ENCODE data around the gene KRTAP13-2.

The KRTAP13-2 gene, protein sequence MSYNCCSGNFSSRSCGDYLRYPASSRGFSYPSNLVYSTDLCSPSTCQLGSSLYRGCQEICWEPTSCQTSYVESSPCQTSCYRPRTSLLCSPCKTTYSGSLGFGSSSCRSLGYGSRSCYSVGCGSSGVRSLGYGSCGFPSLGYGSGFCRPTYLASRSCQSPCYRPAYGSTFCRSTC

DNA sequence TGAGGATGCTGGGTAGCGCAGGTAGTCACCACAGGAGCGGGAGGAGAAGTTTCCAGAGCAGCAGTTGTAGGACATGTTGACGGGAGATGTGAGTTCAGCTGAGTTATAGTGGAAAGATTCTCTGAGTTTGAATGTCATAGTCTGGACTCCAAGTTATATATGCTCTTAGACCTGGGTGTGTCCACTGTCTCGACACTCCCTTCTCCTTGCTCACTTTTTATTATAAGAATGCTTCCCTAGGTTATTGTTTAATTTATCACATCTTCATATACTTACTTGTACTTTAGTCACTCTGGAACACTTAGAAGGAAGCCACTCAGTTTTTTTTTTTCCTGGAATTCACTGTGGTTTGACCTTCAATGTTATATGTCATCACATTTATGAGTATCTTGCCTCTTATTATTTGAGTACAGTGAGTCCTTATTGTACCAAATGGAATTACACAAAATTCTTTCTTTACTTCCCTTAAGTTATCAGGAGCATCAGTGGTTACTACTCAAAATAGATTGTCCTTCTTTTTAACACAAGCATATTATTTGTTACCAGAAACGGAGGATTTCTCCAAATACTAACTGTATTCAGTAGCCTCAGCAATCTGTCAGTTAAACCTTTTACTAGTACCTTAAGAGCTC, at the start of gene KRTAP13-2:
TSS of gene KRTAP13-2 (minus strand) at position 133 of the 632 bp plus-strand sequence. CDS start at position 75, 58 bp downstream.
- no peak for DNase-seq

DNA sequence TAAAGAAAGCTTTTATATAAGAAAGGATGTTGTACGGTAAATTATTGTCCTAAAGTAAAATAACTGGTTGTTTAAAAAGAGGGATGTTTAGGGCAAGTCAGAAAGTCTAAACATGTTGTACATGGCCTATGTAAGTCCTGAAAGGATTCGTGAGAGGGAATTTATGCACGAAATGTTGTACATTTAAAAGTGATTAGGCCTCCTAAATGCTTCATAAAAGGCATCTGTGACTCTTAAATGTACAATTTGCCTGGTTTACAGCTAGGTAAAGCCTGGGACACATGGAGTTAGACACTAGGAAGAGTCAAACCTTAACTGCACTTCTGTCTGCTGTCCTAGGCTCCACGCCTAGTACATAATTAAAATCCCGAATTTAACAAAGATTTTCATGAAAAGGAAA, 43.9 kb upstream of the KRTAP13-2 start:
- no peak for DNase-seq

DNA sequence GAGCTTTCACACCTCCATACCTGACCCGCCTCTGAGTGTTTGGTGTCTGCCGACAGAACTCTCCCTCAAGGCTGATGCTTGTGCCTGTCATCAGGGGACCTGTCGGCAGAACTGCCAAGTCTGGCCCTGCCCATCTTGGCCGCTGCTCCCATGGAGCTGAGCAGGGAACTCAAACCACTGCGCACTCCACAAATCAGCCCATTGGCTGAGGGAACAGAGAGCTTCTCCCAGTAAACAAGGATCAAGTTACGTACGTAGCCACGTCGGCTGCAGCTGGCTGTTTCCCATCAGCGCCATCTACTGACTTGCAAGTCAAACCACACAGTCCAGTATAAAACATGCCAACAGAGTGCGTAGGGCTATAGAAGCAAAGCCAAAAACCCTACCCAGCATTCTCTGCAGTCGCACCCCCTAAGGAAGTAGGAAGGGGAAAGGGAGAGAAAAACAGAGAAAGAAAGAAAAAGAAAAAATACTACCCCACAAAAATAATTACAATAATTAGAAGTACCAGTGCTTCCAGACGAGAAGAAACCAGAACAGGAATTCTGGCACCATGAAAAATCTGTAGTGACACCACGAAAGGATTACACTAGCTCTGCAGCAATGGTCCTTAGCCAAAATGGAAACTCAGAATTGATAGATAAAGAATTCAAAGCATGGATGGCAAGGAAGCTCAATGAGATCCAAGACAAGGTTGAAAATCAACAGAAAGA, 36.9 kb upstream of the KRTAP13-2 start:
- DNase-seq = peak; percentile 91

DNA sequence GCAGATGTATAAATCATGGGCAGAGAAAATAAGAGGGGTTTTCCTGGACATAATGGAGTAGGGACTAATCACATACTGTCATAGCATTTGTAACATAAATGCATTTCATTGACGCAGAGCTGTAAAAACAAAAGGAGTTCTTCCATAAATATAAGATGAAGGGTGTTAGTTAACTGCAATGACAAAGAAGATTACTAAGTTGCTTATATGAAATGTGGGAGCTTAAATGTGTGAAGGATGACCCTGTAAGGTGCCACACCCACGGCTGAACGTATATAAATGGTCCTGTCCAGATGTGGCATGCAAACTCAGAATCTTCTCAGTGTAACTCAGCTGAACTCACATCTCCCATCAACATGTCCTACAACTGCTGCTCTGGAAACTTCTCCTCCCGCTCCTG, 23.7 kb upstream of the KRTAP13-2 start, which contains the start of gene KRTAP13-1:
TSS of gene KRTAP13-1 (plus strand) at position 301 of the 400 bp plus-strand sequence. CDS start at position 357, 56 bp downstream.
- DNase-seq = no peak

DNA sequence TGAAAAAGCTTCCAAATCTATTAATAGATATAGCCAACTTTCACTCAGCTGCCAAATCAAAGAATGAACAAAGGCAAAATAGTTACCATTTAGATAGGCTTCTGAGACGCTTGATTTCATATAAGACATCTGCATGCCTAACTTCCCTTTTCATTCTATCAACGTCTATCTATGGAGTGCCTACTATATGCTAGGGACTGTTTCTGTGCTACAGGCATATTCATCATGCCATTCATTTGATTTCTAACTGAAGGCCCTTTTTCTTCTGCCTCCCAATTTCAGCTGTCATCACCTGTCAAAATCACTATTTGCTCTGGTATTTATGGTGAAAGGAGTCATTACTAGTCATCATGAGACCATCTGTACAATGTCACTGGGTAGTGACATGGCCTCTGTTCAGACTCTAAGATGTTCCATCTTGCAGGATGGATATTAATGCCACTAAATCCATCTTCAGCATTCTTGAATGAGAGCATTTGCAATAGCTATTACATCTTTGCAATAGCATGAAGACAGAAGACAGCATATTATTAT, 19.5 kb upstream of the KRTAP13-2 start:
- DNase-seq = no peak

DNA sequence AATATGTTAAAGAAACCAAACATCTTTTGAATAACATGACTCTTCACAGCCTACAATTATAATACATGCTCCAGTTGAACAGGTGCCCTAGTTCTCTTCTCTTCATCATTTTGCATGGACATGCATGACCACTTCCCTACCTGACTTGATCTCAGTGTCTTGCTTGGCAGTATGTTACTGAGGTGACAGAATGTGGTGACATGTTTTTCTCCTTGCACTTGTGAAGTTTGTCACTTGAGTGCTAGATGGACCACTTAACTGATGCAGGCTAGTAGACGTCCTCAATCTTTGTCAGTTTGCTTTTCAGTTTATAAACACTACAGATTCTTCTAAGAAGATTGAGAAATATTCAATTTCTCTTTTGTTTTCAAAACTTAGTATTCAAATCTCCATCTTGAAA, 10.1 kb upstream of the KRTAP13-2 start:
- no peak for DNase-seq

DNA sequence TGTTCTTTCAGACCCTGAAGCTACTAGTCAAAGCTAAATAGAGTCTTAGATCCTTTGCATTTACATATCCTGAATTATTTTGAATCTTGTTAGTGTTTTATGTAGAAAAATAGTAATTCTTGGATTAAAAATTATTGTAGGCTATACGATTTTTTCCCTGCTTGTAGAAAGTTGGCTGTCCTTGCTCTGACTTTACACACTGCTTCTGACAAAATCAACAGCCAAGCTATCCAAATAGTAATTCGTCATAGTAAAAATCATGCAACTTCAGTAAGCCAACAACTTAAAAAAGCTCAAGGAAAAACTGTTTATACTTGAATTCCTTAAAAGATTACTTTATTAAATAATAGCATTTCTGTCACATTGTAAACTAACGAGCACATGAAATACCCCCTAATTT, 16.2 kb downstream of the KRTAP13-2 start:
- no peak for DNase-seq

DNA sequence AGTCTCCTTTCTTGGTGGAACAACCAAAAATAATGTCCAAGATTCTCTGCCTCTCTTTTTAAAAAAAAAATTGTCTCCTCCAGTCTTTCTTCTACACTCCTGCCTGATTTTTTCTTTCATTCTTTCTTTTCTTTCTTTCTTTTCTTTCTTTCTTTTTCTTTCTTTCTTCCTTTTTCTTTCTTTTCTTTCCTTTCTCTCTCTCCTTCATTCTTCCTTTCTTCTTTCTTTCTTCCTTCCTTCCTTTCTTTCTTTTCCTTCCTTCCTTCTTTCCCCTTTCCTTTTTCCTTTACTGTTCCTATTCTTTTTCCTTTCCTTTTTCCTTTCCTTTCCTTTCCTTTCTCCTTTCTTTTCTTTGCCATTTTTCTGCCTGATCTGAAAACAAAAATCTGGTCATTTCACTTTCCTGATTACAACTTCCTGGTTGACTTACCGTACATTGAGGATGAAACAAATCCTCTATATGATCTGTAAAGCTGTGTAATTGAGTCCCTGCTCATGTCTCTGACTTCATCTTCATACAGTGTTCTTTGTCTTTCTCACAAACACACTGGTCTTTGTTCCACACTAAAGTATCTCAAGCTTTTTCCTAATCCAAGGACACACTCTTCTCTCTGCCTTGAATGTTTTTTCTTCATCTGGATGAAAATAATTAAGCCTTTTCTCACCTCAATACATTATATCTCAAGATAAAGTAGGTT, 17.6 kb downstream of the KRTAP13-2 start:
- DNase-seq = no peak

DNA sequence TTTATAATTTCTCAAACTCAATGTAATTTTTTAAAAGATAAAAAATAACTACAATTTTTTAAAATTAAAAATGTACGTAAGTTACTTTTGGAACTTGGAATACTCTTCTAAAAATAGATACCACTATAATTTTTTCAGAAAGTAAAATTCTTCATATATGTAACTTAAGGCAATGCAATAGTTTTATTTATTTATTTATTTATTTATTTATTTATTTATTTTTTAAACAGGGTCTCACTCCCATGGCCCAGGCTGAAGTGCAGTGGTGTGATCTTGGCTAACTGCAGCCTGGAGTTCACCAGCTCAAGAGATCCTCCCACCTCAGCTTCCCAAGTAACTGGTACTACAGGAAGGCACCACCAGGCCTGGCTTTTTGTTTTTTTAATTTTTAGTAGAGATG, 20.5 kb downstream of the KRTAP13-2 start:
- no peak for DNase-seq

DNA sequence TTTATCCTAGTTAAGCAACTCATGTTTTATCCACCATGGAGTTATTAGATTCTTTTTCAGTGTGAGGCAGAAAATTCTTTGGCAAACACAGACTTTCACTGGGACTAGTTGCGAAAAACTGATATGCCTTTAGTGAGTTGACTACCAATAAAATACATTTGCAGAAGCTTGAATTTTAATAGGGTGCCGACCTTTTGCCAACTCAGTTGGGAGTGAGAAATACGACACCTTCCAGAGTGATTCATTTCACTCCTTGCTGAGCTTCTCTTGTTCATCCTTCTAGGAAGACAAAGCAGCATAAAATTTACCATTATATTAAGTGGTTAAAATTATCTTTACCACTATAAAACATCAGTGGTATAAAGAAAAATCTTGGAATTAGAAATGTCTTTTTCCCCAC, 22.5 kb downstream of the KRTAP13-2 start:
- DNase-seq = no peak

DNA sequence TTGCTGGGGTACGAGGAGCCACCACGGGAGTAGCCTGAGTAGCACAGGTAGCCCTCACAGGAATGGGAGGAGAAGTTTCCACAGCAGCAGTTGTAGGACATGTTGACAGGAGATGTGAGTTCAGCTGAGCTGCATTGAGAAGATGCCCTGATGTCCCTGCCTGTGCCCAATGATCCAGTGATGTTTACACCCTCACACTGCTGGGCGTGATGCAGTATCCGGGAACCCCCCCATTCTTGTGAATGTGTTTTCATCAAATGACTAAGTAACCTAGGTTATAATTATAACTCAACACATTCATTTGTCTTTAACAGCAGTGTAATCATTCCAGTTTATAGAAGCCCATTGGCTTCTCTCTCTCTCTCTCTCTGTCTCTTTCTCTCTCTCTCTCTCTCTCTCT, 23.6 kb downstream of the KRTAP13-2 start, which contains the start of gene KRTAP23-1:
TSS of gene KRTAP23-1 (minus strand) at position 101 of the 400 bp plus-strand sequence. CDS start at position 101, 0 bp downstream.
- DNase-seq = no peak

DNA sequence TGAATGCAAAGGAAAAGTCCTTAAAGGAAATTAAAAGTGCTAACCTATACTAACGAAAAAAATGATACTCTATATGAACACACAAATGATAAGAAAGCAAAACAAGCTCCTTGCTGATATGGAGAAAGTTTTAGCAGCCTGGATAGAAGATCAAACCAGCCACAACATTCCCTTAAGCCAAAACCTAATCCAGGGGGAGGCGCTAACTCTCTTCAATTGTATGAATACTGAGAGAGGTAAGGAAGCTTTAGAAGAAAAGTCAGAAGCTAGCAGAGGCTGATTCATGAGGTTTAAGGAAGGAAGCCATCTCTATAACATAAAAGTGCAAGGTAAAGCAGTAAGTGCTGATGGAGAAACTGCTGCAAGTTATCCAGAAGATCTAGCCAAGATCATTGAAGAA, 27.1 kb downstream of the KRTAP13-2 start:
- no peak for DNase-seq

DNA sequence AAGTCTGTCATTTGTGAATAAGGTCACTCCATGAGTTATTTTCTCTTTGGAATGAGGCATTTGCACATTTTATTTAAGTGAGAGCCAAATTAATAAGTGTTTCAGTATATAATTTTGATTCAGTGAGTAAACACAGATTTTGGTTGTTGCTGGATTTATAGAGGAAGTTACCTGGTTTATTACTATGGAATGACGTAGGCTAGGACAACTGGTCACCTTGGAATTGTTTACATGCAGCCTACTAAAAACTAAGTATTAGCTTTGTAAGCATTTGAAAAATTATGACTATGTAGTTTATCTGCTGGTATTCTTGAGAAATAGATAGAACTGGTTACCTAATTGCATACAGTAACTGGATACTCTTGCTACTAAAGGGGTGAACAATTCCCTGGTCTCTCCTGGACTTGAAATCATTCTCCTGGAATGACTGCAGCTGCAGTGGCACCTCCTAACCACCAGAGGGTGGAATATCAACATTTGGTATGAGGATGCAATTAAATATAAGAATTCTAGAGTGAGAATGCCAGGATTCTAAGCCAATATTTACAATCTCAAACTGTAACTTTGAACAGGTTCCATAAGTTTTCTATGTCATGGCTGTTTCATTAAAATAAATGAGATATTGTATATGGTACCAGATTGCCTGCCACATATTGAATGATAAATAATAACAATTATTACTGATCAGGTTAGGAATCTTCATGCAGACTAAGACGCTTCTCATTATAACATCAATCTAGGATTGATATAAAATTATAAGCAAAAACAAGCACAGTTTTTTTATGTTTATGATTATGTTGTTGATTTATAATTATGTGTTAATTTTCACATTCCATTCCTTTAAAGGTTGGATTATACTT, 31.1 kb downstream of the KRTAP13-2 start:
- DNase-seq = no peak

DNA sequence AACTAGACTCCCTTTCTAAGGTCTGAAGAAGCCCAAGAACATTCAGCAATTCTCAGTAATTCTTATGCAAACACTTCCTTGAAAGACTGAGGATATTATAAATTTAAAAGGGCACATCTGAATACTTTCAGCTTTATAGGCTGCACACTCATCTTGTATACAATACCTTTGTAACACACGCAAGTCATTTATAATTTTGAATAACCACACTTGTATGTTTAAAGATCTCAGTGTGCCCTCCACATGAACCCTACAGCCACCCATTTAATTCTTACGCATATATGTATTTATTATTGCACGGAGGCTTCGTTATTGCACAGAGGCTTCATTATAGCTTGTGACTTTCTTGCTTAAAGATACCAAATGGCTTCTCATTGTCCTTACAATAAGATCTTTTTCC, 33.4 kb downstream of the KRTAP13-2 start:
- no peak for DNase-seq

DNA sequence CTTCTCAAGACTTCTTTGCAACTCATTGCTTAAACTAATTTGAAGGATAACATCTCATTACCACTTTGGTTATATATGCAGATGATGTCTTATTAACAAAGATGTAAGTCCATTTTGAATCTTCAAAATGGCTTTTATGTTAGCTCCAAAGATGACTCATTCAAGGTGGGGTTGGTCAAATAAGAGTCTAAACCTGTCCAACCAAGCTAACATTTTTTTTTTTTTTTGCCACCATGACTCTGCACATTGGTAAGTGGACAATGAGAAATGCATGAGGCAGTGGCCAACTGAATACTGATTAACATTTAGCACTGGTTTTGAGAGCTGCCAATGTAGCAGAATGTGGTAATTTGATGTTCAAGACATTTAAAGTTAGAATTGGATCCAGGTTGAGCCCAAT, 34.3 kb downstream of the KRTAP13-2 start:
- DNase-seq = no peak

DNA sequence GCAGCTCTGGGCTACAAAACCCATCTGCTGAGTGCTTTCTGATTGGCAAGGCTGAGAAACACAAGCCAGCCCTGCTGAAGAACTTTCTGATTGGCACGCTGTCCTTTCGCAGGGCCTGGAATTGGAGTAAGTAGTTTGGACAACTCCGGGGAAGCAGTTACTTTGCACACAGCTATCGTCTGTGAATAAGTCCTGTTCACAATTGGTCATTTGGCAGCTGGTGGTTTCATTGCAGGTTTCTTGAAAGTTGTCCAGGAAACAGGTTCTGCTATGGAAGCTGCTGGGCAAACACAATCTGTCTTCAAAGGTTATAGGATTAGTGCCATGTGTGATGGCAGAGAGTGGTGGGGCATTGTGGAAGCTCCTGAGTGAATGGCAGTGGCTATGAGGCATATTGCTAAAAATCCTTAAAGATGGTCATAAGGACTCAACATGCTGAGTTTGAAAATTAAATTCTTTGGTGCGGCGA, 34.8 kb downstream of the KRTAP13-2 start, which contains the start of gene KRTAP27-1:
TSS of gene KRTAP27-1 (minus strand) at position 419 of the 469 bp plus-strand sequence. CDS start at position 393, 26 bp downstream.
- no peak for DNase-seq

DNA sequence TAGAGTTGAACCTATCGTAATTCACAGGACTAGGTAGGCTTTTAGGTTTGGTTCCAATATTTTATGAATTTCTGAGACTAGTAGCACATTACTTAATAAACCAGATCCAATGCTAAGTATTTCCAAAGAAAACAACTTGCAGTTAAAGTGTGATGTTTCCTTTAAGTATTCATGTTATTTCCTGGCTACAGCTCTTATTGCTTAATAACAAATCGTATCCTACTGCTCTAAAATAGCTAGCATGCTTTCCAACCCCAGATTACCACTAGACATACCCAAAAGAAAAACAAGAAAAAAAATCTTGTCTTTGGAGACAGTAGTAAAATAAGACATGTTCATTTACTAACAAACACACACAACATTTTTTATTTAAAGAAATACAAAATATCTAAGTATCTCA, 35.5 kb downstream of the KRTAP13-2 start:
- no peak for DNase-seq

DNA sequence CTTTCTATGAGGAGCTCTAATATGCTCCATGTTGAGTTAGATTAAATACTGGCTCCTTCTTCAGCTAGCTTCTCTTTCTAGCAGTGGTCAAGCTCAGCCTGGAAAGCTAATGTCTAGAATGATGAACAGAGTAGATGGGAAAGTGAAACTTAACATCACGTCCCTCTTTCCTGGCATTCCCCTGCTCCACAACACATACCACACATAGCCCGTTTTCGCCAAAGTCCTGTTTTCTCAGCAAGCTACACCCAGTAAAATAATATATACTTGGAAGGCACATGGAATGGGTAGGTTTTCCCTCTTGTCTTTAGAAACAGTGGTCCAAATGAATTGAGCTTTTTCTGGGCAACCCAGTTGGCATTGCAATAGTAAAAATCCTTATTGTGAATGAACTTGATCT, 38.3 kb downstream of the KRTAP13-2 start:
- DNase-seq = no peak

DNA sequence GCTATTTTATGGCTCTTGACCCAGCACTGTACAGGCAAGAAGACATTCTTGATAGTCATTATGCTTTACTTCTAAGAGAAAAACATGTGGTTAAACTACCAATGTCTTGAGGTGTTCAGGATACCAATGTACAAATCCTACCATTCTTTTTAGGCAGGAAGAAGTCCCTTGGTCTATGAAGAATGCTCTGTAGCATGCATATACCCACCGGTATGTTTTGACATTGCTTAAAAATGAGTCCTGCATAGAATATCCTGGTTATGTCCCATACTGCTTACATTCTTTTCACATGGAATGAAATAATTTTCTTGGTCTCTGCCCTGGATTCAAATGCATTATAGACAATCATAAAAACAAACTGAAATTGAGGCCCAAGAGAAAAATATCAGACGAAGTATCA, 39.4 kb downstream of the KRTAP13-2 start:
- DNase-seq = no peak

DNA sequence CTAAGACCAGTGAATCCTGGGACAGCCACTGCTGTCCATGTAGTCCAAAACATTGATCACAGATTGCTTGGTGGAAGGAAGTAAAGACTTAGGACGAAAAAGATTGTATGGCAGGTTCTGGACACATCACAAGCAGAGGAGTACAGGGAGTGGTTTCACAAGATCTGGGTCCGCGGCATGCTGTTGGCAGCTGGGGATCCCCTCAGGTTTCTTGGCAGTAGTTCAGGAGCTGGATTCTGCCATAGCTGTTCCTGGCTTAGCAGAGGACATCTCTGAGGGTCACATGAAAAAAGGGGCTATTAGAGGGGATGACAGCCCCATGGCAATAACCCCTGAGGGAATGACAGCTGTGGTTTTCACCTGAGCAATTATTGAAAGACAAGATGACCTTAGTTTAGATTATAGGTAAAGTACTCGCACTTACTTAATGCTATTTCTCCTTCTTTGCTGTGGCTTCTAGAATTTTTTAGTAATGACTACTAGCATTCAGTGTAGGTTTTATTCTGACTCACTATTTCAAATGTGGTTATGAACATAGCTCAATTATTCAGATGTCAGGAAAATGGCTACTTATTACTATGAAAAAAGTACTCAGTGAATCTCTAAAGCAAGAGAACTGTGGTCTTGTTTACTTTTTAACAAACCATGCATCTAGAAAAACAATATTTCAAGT, 42.7 kb downstream of the KRTAP13-2 start:
- DNase-seq = no peak

DNA sequence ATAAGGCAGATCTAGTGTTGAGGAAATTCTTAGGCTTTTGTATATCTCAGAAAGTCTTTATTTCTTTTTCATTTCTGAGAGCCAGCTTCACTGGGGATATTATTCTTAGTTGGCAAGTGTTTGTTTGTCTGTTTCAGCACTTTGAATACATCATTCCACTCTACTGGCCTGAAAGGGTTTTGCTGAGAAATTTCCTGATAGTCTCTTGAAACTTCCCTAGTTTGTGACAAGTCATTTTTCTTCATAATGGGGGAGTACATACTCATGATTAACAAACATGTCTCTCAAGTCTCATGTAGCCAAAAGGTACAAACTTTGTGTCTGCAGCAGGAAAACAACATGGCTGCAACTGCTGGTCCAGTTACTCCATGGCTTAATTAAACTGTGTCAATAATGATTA, 45.7 kb downstream of the KRTAP13-2 start:
- DNase-seq = no peak
